Fibroblast of lung (primary cell): ENCODE measurements around the gene GAS7.
A peak's percentile ranks its signal among the peaks of the same experiment; 100 is the strongest.

Experiments used
- CTCF ChIP-seq, 2 donors: IDR thresholded peaks in 1 of 2; conservative IDR thresholded peaks in 1 of 2; 1 replicate in 1 of 2; 2 replicates in 1 of 2; pipeline ENCODE4 v1.5.1; 2011 to 2012; ENCODE audit warnings: low read length in 2 of 2, control low read depth in 1 of 2, inconsistent platforms in 1 of 2, low read depth in 1 of 2, mild to moderate bottlenecking in 1 of 2
- EZH2 ChIP-seq: IDR thresholded peaks from 2 replicates; pipeline ENCODE4 v1.5.1; 2012; ENCODE audit warnings: low read length, control low read depth, mild to moderate bottlenecking; ENCODE audit errors: missing control alignments

GRCh38 chr17:9928601-9929333 lies 269.6 kb downstream of the GAS7 start:
- peak; percentile 29 to 77 for TF ChIP-seq CTCF (conservative IDR thresholded peaks at IDR 0.05 in 1 of 2, IDR thresholded peaks at IDR 0.05 in 1 of 2; ENCODE audit: low read depth in 1 of 2, low read length in 2 of 2)
- no peak for TF ChIP-seq EZH2
